ENCODE measurements around the gene RASAL2.

GRCh38 chr1:178368208-178368607 is 274.3 kb downstream of the RASAL2 start:
- TF ChIP-seq CTCF (IDR thresholded peaks at IDR 0.05), result no peak
- TF ChIP-seq CEBPB (IDR thresholded peaks at IDR 0.05), result no peak
- no peak for TF ChIP-seq JUNB (IDR thresholded peaks at IDR 0.05)
- no peak for TF ChIP-seq POLR2A (IDR thresholded peaks at IDR 0.05; ENCODE audit: low read length)
- no peak for TF ChIP-seq RFX5 (IDR thresholded peaks at IDR 0.05)

Measured in A549 (cell line).